HEK293 (cell line): ENCODE measurements around the gene SPEM2.

ENCODE experiments used
- CTCF ChIA-PET: fragments of 350-600 bp; formaldehyde crosslinking; extraction: SDS; loops from one replicate; lab custom pipeline; 2021; ENCODE audit warnings: antibody characterized with exemption; lab: Yijun Ruan, JAX
- POLR2A ChIA-PET: fragments of 300-600 bp; formaldehyde crosslinking; extraction: SDS; loops from one replicate; lab custom pipeline; 2020; ENCODE audit warnings: antibody characterized with exemption, inconsistent platforms; lab: Yijun Ruan, JAX
- H3K27ac ChIP-seq: fragments of 200-500 bp; sonication (Bioruptor generic); 2 replicates; pipeline ENCODE4 v1.5.1; 2014; ENCODE audit warnings: low read depth, low read length, control low read depth, inconsistent platforms; ENCODE audit errors: extremely low read depth
- H3K36me3 ChIP-seq, 2 experiments: fragments of 200-500 bp in 1 of 2; sonication (Bioruptor generic) in 1 of 2; 1 replicate in 1 of 2; 2 replicates in 1 of 2; pipeline ENCODE4 v1.5.1; 2014 to 2017; ENCODE audit warnings: inconsistent platforms in 2 of 2, low read length in 2 of 2; ENCODE audit not compliant: control insufficient read depth in 2 of 2, insufficient read depth in 1 of 2
- H3K4me1 ChIP-seq: fragments of 200-500 bp; sonication (Bioruptor generic); 2 replicates; pipeline ENCODE4 v1.5.1; 2014; ENCODE audit warnings: mild to moderate bottlenecking, low read length, inconsistent platforms; ENCODE audit not compliant: control insufficient read depth, insufficient read depth
- H3K4me3 ChIP-seq: 2 replicates; pipeline ENCODE4 v1.5.1; 2011; ENCODE audit warnings: low read depth, mild to moderate bottlenecking, control low read depth, low read length, moderate library complexity
- H3K9me3 ChIP-seq: fragments of 200-500 bp; sonication (Bioruptor generic); 2 replicates; pipeline ENCODE4 v1.5.1; 2014; ENCODE audit warnings: low read depth, low read length, inconsistent platforms; ENCODE audit not compliant: control insufficient read depth, insufficient read depth
- BCL11B ChIP-seq: fragments of 450-650 bp; formaldehyde crosslinking; IDR thresholded peaks from 2 replicates; pipeline ENCODE4 v1.5.1; 2016; ENCODE audit warnings: low read depth, missing biosample characterization, missing genetic modification characterization
- BCL6B ChIP-seq: fragments of 450-650 bp; formaldehyde crosslinking; IDR thresholded peaks from 2 replicates; pipeline ENCODE4 v1.5.1; 2017; ENCODE audit warnings: missing biosample characterization, missing genetic modification characterization
- HOXD13 ChIP-seq: sonication (generic); formaldehyde crosslinking; IDR thresholded peaks from 2 replicates; pipeline ENCODE4 v1.8.0; 2022; ENCODE audit warnings: missing genetic modification reagents, borderline replicate concordance
- KLF10 ChIP-seq: fragments of 450-650 bp; IDR thresholded peaks from 2 replicates; pipeline ENCODE4 v1.5.1; 2018; ENCODE audit warnings: missing biosample characterization, mild to moderate bottlenecking, missing genetic modification characterization
- MYNN ChIP-seq: fragments of 450-650 bp; formaldehyde crosslinking; IDR thresholded peaks from 2 replicates; pipeline ENCODE4 v1.5.1; 2016; ENCODE audit warnings: missing biosample characterization, missing genetic modification characterization, borderline replicate concordance
- PATZ1 ChIP-seq: fragments of 450-650 bp; formaldehyde crosslinking; IDR thresholded peaks from 2 replicates; pipeline ENCODE4 v1.5.1; 2016; ENCODE audit warnings: missing biosample characterization, missing genetic modification characterization
- TCF7L2 ChIP-seq: IDR thresholded peaks from 2 replicates; pipeline ENCODE4 v1.6.1; 2011; ENCODE audit warnings: low read depth, mild to moderate bottlenecking, inconsistent platforms, low read length, moderate library complexity, borderline replicate concordance
- ZBTB11 ChIP-seq: fragments of 450-650 bp; formaldehyde crosslinking; conservative IDR thresholded peaks from 2 replicates; pipeline ENCODE4 v1.5.1; 2016; ENCODE audit warnings: low read depth, missing biosample characterization, missing genetic modification characterization
- ZNF16 ChIP-seq: fragments of 450-650 bp; formaldehyde crosslinking; IDR thresholded peaks from 2 replicates; pipeline ENCODE4 v1.5.1; 2016; ENCODE audit warnings: low read depth, missing biosample characterization, missing genetic modification characterization
- ZNF19 ChIP-seq: fragments of 450-650 bp; formaldehyde crosslinking; IDR thresholded peaks from 2 replicates; pipeline ENCODE4; 2016; ENCODE audit warnings: missing biosample characterization, missing genetic modification characterization, low read depth
- ZNF292 ChIP-seq: fragments of 450-650 bp; formaldehyde crosslinking; IDR thresholded peaks from 2 replicates; pipeline ENCODE4 v1.5.1; 2016; ENCODE audit warnings: low read depth, missing biosample characterization, missing genetic modification characterization, borderline replicate concordance
- ZNF426 ChIP-seq: fragments of 450-650 bp; formaldehyde crosslinking; IDR thresholded peaks from 2 replicates; pipeline ENCODE4 v1.5.1; 2017; ENCODE audit warnings: missing biosample characterization, missing genetic modification characterization, mild to moderate bottlenecking, inconsistent platforms, moderate library complexity
- ZNF513 ChIP-seq: fragments of 450-650 bp; IDR thresholded peaks from 2 replicates; pipeline ENCODE4 v1.5.1; 2018; ENCODE audit warnings: missing biosample characterization, missing genetic modification characterization
- ZNF600 ChIP-seq: fragments of 450-650 bp; formaldehyde crosslinking; IDR thresholded peaks from 2 replicates; pipeline ENCODE4 v1.5.1; 2016; ENCODE audit warnings: missing biosample characterization, missing genetic modification characterization
- ZNF626 ChIP-seq: fragments of 450-650 bp; sonication (Bioruptor Pico); formaldehyde crosslinking; IDR thresholded peaks from 2 replicates; pipeline ENCODE4 v1.5.1; 2018; ENCODE audit warnings: missing biosample characterization, missing genetic modification characterization, inconsistent platforms
- ZNF639 ChIP-seq: fragments of 450-650 bp; formaldehyde crosslinking; IDR thresholded peaks from 2 replicates; pipeline ENCODE4 v1.5.1; 2016; ENCODE audit warnings: missing biosample characterization, missing genetic modification characterization
- ZNF677 ChIP-seq: fragments of 450-650 bp; IDR thresholded peaks from 2 replicates; pipeline ENCODE4 v1.5.0; 2018; ENCODE audit warnings: missing biosample characterization, mild to moderate bottlenecking, missing genetic modification characterization, moderate library complexity
- ZNF830 ChIP-seq: fragments of 450-650 bp; IDR thresholded peaks from 2 replicates; pipeline ENCODE4 v1.5.0; 2018; ENCODE audit warnings: missing biosample characterization, missing genetic modification characterization, low read depth, mild to moderate bottlenecking, moderate library complexity
- ZSCAN5A ChIP-seq: fragments of 450-650 bp; formaldehyde crosslinking; IDR thresholded peaks from 2 replicates; pipeline ENCODE4 v1.5.1; 2016; ENCODE audit warnings: missing biosample characterization, missing genetic modification characterization

The SPEM2 gene

GRCh38 chr17:7414837-7415236 lies 10.6 kb upstream of the SPEM2 start:
- Histone ChIP-seq H3K27ac (no peak overlapping the region), H3K36me3 (peaks cover 3 to 59% of the 10 kb centered on the region in 2 experiments), H3K4me1 (no peaks in the 10 kb centered on the region), H3K4me3 (no peak overlapping the region), H3K9me3 (no peaks in the 10 kb centered on the region)
- POLR2A ChIA-PET, result interaction anchor here (0.6 kb wide), 1 partner anchor 43 kb away, joined by 3 read pairs; no protein-coding TSS in a partner anchor
- TF ChIP-seq HOXD13 (CRISPR knock-in tag) (no peak), ZNF600 (no peak), BCL6B (tag by site-specific recombination) (no peak), ZBTB11 (tag by site-specific recombination) (no peak), ZNF677 (tag by site-specific recombination) (no peak), TCF7L2 (no peak), ZNF639 (no peak), ZNF19 (no peak), ZNF292 (tag by site-specific recombination) (no peak), ZSCAN5A (no peak), ZNF830 (tag by site-specific recombination) (no peak), ZNF426 (tag by site-specific recombination) (no peak), MYNN (tag by site-specific recombination) (no peak), KLF10 (tag by site-specific recombination) (no peak), PATZ1 (tag by site-specific recombination) (no peak), ZNF513 (tag by site-specific recombination) (no peak), ZNF16 (no peak), ZNF626 (tag by site-specific recombination) (no peak), BCL11B (tag by site-specific recombination) (no peak)
- CTCF ChIA-PET, result no interaction called here
